ENCODE measurements around the gene ALDH1B1. TPM values are rescaled to one million over a fixed set of nuclear protein-coding genes. Genes with fewer than 3 reads are reported as not detected.

ALDH1B1 gene
- total RNA-seq, 1 donor from 2014 or later, result 18.4 TPM

DNA sequence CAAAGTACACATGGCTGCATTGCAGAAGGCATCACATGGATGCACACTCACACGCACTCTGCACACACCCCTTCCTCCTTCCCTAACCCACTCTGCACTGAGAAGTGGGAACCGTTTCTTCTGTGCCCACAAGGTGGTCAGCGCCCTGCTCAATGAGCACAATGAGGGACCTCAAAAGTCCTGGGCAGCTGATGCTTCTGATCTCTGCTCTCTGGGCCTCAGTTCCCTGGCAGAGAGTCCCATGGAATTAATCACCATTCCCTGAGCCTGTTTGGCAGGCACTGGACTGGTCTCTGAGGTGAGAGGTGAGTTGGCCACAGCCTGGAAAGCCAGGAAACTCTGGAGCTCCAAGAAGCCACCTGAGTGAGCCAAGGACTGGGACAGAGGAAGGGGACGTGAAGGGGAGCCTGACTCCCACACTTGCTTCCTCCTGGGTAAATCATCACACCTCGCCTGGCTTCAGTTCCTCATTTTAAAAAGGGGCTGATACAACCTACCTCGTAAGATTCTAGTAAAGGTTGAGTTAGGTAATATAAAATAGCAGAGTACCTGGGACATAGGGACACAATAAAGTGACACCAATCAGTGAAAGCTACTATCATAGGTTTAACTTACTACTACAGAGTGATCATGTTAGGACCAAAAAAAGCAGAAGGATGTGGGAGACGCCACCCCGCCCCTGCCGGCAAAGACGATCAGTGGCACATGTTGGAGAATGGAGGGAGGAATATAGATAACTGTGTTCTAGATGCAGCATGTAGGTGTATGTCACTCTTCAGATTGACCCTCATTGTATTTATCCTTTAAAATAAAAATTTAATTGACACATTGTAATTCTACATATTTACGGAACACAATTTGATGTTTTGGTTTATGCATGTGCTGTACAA is 52.9 kb downstream of the ALDH1B1 start:
- DNase-seq (ENCODE audit: missing footprints) (no peak), ATAC-seq (no peak)
- intact Hi-C loops (cut with DNase I), result no loop called here

DNA sequence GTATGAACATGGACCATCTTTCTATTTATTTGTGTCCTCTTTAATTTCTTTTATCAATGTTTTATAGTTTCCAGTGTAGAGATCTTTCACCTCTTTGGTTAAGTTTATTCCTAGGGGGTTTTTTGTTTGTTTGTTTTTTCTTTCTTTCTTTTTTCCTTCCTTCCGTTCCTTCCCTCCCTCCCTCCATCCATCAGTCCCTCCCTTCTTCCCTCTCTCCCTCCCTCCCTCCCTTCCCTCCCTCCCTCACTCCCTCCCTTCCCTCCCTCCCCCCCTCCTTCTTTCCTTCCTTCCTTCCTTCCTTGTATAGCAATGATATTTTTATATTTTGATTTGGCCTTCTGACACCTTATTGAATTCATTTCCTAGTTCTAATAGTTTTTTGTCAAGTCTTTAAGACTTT is 55.2 kb downstream of the ALDH1B1 start:
- intact Hi-C loops (cut with DNase I), result no loop called here
- DNase-seq (ENCODE audit: missing footprints) (no peak), ATAC-seq (no peak)

Other genes starting within 250 kb of the ALDH1B1 start
- not detected for gene IGFBPL1, start 31.8 kb downstream of the ALDH1B1 start, total RNA-seq
- 2.9 TPM for gene ANKRD18A, start 227.9 kb downstream of the ALDH1B1 start, total RNA-seq